ENCODE data around the gene LRRC4. TPM values are rescaled to one million over a fixed set of nuclear protein-coding genes. Genes with fewer than 3 reads are reported as not detected.

The LRRC4 gene
- total RNA-seq, 1 experiment from 2014 or later: not detected

- Mint-ChIP-seq H3K9me3 (ENCODE audit: unreplicated experiment) (no peaks in the 10 kb centered on the region), H3K27ac (ENCODE audit: low read depth, unreplicated experiment) (no peak overlapping the region), H3K4me1 (ENCODE audit: insufficient read depth, unreplicated experiment) (no peaks in the 10 kb centered on the region), H3K36me3 (ENCODE audit: insufficient read depth, unreplicated experiment) (peaks cover 25% of the 10 kb centered on the region), H3K4me3 (ENCODE audit: unreplicated experiment) (no peak overlapping the region), H3K27me3 (ENCODE audit: insufficient read depth, unreplicated experiment) (no peaks in the 10 kb centered on the region)
- BruUV-seq (replicated peaks): no TSS peak
- intact Hi-C loops (cut with micrococcal nuclease): no loop called here
- no peak for DNase-seq (ENCODE audit: unreplicated experiment)
- ChIA-PET CTCF (interaction anchor here (1.0 kb wide), 1 partner anchor 176 kb away, joined by 4 read pairs; no protein-coding TSS in a partner anchor), POLR2A (interaction anchor here (1.5 kb wide), 1 partner anchor 10 kb away, joined by 4 read pairs; no protein-coding TSS in a partner anchor)
- TF ChIP-seq CTCF (IDR thresholded peaks at IDR 0.05; ENCODE audit: unreplicated experiment): no peak
Observed at GRCh38 chr7:128033246-128033645, 2.0 kb upstream of the LRRC4 start.

GRCh38 chr7:128032605-128033235 is 1.5 kb upstream of the LRRC4 start:
- intact Hi-C loops (cut with micrococcal nuclease): no loop called here
- Mint-ChIP-seq H3K36me3 (ENCODE audit: insufficient read depth, unreplicated experiment) (peaks cover 24% of the 10 kb centered on the region), H3K27me3 (ENCODE audit: insufficient read depth, unreplicated experiment) (no peaks in the 10 kb centered on the region), H3K27ac (ENCODE audit: low read depth, unreplicated experiment) (no peak overlapping the region), H3K9me3 (ENCODE audit: unreplicated experiment) (no peaks in the 10 kb centered on the region), H3K4me1 (ENCODE audit: insufficient read depth, unreplicated experiment) (no peaks in the 10 kb centered on the region), H3K4me3 (ENCODE audit: unreplicated experiment) (no peak overlapping the region)
- no peak for DNase-seq (ENCODE audit: unreplicated experiment)
- TF ChIP-seq CTCF (IDR thresholded peaks at IDR 0.05; ENCODE audit: unreplicated experiment): no peak
- CTCF ChIA-PET: interaction anchor here (0.6 to 1.0 kb wide), 2 partner anchors 176 to 324 kb away, joined by 3 to 4 read pairs; no protein-coding TSS in a partner anchor
- BruUV-seq (replicated peaks): no TSS peak
- POLR2A ChIA-PET: interaction anchor here (1.5 kb wide), 1 partner anchor 9 kb away, joined by 4 read pairs; no protein-coding TSS in a partner anchor

GRCh38 chr7:128031901-128032604 is 816 bp upstream of the LRRC4 start:
- Mint-ChIP-seq H3K27ac (ENCODE audit: low read depth, unreplicated experiment) (no peak overlapping the region), H3K4me1 (ENCODE audit: insufficient read depth, unreplicated experiment) (peaks cover 6% of the 10 kb centered on the region), H3K9me3 (ENCODE audit: unreplicated experiment) (no peaks in the 10 kb centered on the region), H3K4me3 (ENCODE audit: unreplicated experiment) (no peak overlapping the region), H3K27me3 (ENCODE audit: insufficient read depth, unreplicated experiment) (no peaks in the 10 kb centered on the region), H3K36me3 (ENCODE audit: insufficient read depth, unreplicated experiment) (peaks cover 25% of the 10 kb centered on the region)
- intact Hi-C loops (cut with micrococcal nuclease): no loop called here
- ChIA-PET CTCF (interaction anchor here (0.6 kb wide), 1 partner anchor 323 kb away, joined by 3 read pairs; no protein-coding TSS in a partner anchor), POLR2A (no interaction called here)
- no peak for DNase-seq (ENCODE audit: unreplicated experiment)
- TF ChIP-seq CTCF (IDR thresholded peaks at IDR 0.05; ENCODE audit: unreplicated experiment): no peak
- no TSS peak for BruUV-seq (replicated peaks)

GRCh38 chr7:128030263-128030653 is 979 bp downstream of the LRRC4 start:
- H3K4me3 Mint-ChIP-seq (ENCODE audit: unreplicated experiment): no peak overlapping the region
- no peaks in the 10 kb centered on the region for H3K27me3 Mint-ChIP-seq (ENCODE audit: insufficient read depth, unreplicated experiment)
- no peaks in the 10 kb centered on the region for H3K9me3 Mint-ChIP-seq (ENCODE audit: unreplicated experiment)
- peaks cover 29% of the 10 kb centered on the region for H3K36me3 Mint-ChIP-seq (ENCODE audit: insufficient read depth, unreplicated experiment)
- DNase-seq (ENCODE audit: unreplicated experiment): no peak
- no peak for TF ChIP-seq CTCF (IDR thresholded peaks at IDR 0.05; ENCODE audit: unreplicated experiment)
- no peak overlapping the region for H3K27ac Mint-ChIP-seq (ENCODE audit: low read depth, unreplicated experiment)
- H3K4me1 Mint-ChIP-seq (ENCODE audit: insufficient read depth, unreplicated experiment): peaks cover 15% of the 10 kb centered on the region
- intact Hi-C loops (cut with micrococcal nuclease): no loop called here
- ChIA-PET POLR2A (no interaction called here), CTCF (interaction anchor here (1.1 kb wide), 1 partner anchor 106 kb away, joined by 3 read pairs; no protein-coding TSS in a partner anchor)
- BruUV-seq (replicated peaks): no TSS peak
